Muscle of arm (tissue), 12 donors: ENCODE measurements around the gene SLCO4A1. TPM values are rescaled to one million over a fixed set of nuclear protein-coding genes. Genes with fewer than 3 reads are reported as not detected.

Source experiments
- DNase-seq: peaks from one replicate; pipeline ENCODE4 v3.0.0-alpha.2; 2013
- polyA plus RNA-seq, 12 donors: library from polyadenylated mRNA; unstranded; fragments of 120-200 nt; gene quantifications; one replicate each; pipeline ENCODE4 v1.2.1, GENCODE V29; 2013; ENCODE audit not compliant: insufficient read length in 12 of 12

The SLCO4A1 gene
- polyA plus RNA-seq, 12 donors, result 0.34 to 2.1 (median 0.60) TPM; not detected in 2

GRCh38 chr20:62685781-62686555 is 43.7 kb downstream of the SLCO4A1 start:
- no peak for DNase-seq

GRCh38 chr20:62686869-62687830 is 44.8 kb downstream of the SLCO4A1 start:
- no peak for DNase-seq

GRCh38 chr20:62688083-62688482 is 45.8 kb downstream of the SLCO4A1 start:
- DNase-seq, result no peak

- DNase-seq, result no peak
Observed at GRCh38 chr20:62688855-62689460, 46.7 kb downstream of the SLCO4A1 start.

- DNase-seq, result no peak
Observed at GRCh38 chr20:62689861-62690260, 47.6 kb downstream of the SLCO4A1 start.

GRCh38 chr20:62690261-62690820 is 48.0 kb downstream of the SLCO4A1 start:
- DNase-seq, result no peak

GRCh38 chr20:62691487-62691886 is 49.2 kb downstream of the SLCO4A1 start:
- DNase-seq, result no peak

GRCh38 chr20:62692176-62692575 is 49.9 kb downstream of the SLCO4A1 start:
- DNase-seq, result no peak

- no peak for DNase-seq
Observed at GRCh38 chr20:62692801-62693523, 50.7 kb downstream of the SLCO4A1 start.

GRCh38 chr20:62693524-62693922 is 51.2 kb downstream of the SLCO4A1 start:
- no peak for DNase-seq

- no peak for DNase-seq
Observed at GRCh38 chr20:62694106-62694505, 51.8 kb downstream of the SLCO4A1 start.

- no peak for DNase-seq
Observed at GRCh38 chr20:62694868-62695267, 52.6 kb downstream of the SLCO4A1 start.

GRCh38 chr20:62695448-62696414 is 53.4 kb downstream of the SLCO4A1 start:
- no peak for DNase-seq

GRCh38 chr20:62696434-62696957 is 54.2 kb downstream of the SLCO4A1 start:
- DNase-seq, result no peak

GRCh38 chr20:62696989-62697388 is 54.7 kb downstream of the SLCO4A1 start:
- DNase-seq, result no peak

GRCh38 chr20:62697468-62697912 is 55.2 kb downstream of the SLCO4A1 start:
- DNase-seq, result no peak

GRCh38 chr20:62698231-62698630 is 55.9 kb downstream of the SLCO4A1 start:
- no peak for DNase-seq

GRCh38 chr20:62699296-62699695 is 57.0 kb downstream of the SLCO4A1 start:
- DNase-seq, result no peak

GRCh38 chr20:62699741-62700140 is 57.4 kb downstream of the SLCO4A1 start:
- no peak for DNase-seq
